RWPE2 (cell line): ENCODE measurements around the gene SLC17A7.

Source experiments
- ATAC-seq: fragments of 200-7000 bp; cut with Tn5 transposase; 3 replicates; pipeline ENCODE4 v1.9.1; 2021; ENCODE audit warnings: low read depth
- DNase-seq: peaks from one replicate; pipeline ENCODE4 v3.0.0-alpha.2; 2020; ENCODE audit warnings: low spot score
- H3K27ac ChIP-seq: fragments of 450-650 bp; 2 replicates; pipeline ENCODE4 v1.5.1; 2017; ENCODE audit warnings: mild to moderate bottlenecking; ENCODE audit not compliant: poor library complexity, severe bottlenecking
- H3K27me3 ChIP-seq: fragments of 250-450 bp; sonication (Bioruptor Pico); 2 replicates; pipeline ENCODE4 v1.5.1; 2021; ENCODE audit warnings: mild to moderate bottlenecking, moderate library complexity; ENCODE audit not compliant: insufficient read depth, poor library complexity, severe bottlenecking
- H3K36me3 ChIP-seq: fragments of 250-450 bp; sonication (Bioruptor Pico); 2 replicates; pipeline ENCODE4 v1.5.1; 2020; ENCODE audit warnings: low read depth, mild to moderate bottlenecking, moderate library complexity
- H3K4me1 ChIP-seq: fragments of 250-450 bp; sonication (Bioruptor Pico); 2 replicates; pipeline ENCODE4 v1.5.1; 2021; ENCODE audit warnings: mild to moderate bottlenecking, moderate library complexity; ENCODE audit not compliant: insufficient read depth, poor library complexity, severe bottlenecking
- H3K4me3 ChIP-seq: fragments of 250-450 bp; sonication (Bioruptor Pico); 2 replicates; pipeline ENCODE4 v1.5.1; 2021; ENCODE audit warnings: mild to moderate bottlenecking, moderate library complexity; ENCODE audit not compliant: severe bottlenecking
- H3K9me3 ChIP-seq: fragments of 250-450 bp; sonication (Bioruptor Pico); 2 replicates; pipeline ENCODE4 v1.5.1; 2021; ENCODE audit warnings: mild to moderate bottlenecking, moderate library complexity; ENCODE audit not compliant: severe bottlenecking
- TF ChIP-seq, protein P1 (sequence below): fragments of 450-650 bp; IDR thresholded peaks from one replicate; pipeline ENCODE4 v1.5.1; 2017; ENCODE audit warnings: mild to moderate bottlenecking, moderate library complexity; ENCODE audit not compliant: poor library complexity, severe bottlenecking

The SLC17A7 gene

DNA sequence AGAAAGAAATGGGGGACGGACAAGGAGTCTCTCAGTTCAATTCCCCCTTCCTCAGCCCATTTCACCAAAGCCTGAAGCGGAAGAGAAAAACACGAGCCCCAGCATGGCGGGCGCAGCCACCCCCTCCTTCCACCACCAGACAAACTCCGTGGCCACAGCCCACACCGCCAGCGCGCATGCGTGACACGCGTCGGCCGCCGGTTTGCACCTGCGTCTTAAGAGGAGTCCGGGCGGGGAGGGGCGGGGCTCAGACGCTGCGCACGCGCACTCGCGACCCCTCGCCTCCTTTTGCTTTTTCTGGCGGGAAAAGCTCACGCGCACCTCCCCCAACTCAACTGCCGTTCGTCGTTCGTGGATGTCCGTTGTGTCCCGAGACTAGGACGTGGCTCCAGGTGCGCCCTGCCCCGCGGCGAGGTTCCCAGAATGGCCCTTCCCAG, 53.4 kb downstream of the SLC17A7 start, which contains the start of gene KASH5:
TSS of gene KASH5 (plus strand) at position 314 of the 437 bp plus-strand sequence. CDS start 2,635 bp downstream, outside the sequence.
- H3K4me3 ChIP-seq = peak within 1 kb of the TSS; percentile 3
- H3K27ac ChIP-seq = no peak within 1 kb of the TSS
- ATAC-seq (no peak), DNase-seq (no peak)
- no peaks in the 10 kb centered on the region for H3K4me1 ChIP-seq
- TF ChIP-seq, protein P1, sequence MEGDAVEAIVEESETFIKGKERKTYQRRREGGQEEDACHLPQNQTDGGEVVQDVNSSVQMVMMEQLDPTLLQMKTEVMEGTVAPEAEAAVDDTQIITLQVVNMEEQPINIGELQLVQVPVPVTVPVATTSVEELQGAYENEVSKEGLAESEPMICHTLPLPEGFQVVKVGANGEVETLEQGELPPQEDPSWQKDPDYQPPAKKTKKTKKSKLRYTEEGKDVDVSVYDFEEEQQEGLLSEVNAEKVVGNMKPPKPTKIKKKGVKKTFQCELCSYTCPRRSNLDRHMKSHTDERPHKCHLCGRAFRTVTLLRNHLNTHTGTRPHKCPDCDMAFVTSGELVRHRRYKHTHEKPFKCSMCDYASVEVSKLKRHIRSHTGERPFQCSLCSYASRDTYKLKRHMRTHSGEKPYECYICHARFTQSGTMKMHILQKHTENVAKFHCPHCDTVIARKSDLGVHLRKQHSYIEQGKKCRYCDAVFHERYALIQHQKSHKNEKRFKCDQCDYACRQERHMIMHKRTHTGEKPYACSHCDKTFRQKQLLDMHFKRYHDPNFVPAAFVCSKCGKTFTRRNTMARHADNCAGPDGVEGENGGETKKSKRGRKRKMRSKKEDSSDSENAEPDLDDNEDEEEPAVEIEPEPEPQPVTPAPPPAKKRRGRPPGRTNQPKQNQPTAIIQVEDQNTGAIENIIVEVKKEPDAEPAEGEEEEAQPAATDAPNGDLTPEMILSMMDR = no peak
- no peaks in the 10 kb centered on the region for H3K27me3 ChIP-seq
- H3K36me3 ChIP-seq = no peaks in the 10 kb centered on the region
- no peaks in the 10 kb centered on the region for H3K9me3 ChIP-seq

DNA sequence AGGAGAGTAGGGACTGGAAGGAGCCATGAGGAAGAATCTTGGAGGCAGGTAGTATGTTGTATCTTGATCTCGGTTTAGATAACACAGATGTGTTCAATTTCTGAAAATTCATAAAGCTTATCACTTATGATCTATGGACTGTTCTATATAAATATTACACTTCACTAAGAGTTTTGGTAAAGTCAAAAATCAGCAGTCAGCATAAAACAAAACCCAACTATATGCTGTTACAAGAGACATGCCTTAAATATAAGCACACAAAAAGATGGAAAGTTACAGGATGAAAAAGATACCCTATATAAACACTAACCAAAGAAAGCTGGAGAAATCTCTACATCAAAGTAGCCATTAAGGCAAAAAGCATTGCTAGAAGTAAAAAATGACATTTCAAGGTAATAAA, 57.7 kb downstream of the SLC17A7 start:
- no peak overlapping the region for H3K27ac ChIP-seq
- DNase-seq (no peak), ATAC-seq (no peak)
- TF ChIP-seq, protein P1 = no peak
- H3K4me1 ChIP-seq = no peaks in the 10 kb centered on the region
- no peaks in the 10 kb centered on the region for H3K27me3 ChIP-seq
- H3K36me3 ChIP-seq = no peaks in the 10 kb centered on the region
- H3K4me3 ChIP-seq = no peak overlapping the region
- H3K9me3 ChIP-seq = peaks cover 7% of the 10 kb centered on the region

DNA sequence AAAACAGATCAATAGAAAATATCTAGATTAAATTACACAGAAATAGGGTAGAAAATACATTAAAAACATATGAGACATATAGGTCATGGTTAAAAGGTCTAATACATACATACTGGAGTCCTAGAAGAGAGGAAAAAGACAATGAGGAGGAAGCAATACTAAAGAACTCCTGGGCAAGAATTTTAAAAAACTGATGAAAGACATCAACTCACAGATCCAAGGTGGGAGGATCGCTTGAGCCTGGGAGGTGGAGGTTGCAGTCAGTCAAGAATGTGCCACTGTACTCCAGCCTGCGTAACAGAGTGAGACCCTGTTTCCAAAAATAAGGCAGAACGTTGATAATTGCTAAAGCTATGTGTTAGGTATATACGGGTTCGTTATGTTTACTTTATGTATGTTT, 58.7 kb downstream of the SLC17A7 start:
- Histone ChIP-seq H3K36me3 (no peaks in the 10 kb centered on the region), H3K9me3 (peaks cover 7% of the 10 kb centered on the region), H3K27me3 (no peaks in the 10 kb centered on the region), H3K4me3 (no peak overlapping the region), H3K4me1 (no peaks in the 10 kb centered on the region), H3K27ac (no peak overlapping the region)
- ATAC-seq (no peak), DNase-seq (no peak)
- TF ChIP-seq, protein P1 = no peak

DNA sequence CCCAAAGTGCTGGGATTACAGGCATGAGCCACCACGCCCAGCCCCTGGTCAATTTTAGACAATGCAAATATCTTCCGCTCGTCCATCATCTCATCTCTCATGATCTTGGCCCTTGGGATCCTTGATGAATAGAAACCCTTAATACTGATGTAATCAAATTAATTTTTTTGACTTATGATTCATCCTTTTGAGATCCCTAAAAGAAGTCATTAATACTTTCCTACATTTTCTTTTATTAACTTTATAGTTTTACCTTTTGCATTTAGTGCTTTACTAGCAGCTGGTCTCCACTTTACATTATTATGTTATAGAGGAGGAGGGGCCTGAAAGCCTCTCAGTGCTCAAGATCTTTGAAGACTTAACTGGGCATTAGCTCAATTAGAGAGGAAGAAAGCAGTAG, 60.9 kb downstream of the SLC17A7 start:
- no peaks in the 10 kb centered on the region for H3K4me1 ChIP-seq
- TF ChIP-seq, protein P1 = no peak
- ATAC-seq = no peak
- no peaks in the 10 kb centered on the region for H3K27me3 ChIP-seq
- H3K9me3 ChIP-seq = peaks cover 7% of the 10 kb centered on the region
- H3K4me3 ChIP-seq = no peak overlapping the region
- no peak for DNase-seq
- H3K36me3 ChIP-seq = no peaks in the 10 kb centered on the region
- no peak overlapping the region for H3K27ac ChIP-seq
